GM19372 (cell line): ENCODE measurements around the gene FIGNL2.

Source experiments
- ATAC-seq: cut with Tn5 transposase; IDR thresholded peaks from one replicate; pipeline ENCODE4 v1.9.1; 2021; ENCODE audit warnings: mild to moderate bottlenecking, low read depth, moderate library complexity; ENCODE audit not compliant: unreplicated experiment

The FIGNL2 gene

GRCh38 chr12:51860986-51861385, 12.5 kb upstream of the FIGNL2 start:
- no peak for ATAC-seq

GRCh38 chr12:51855586-51856428, 7.3 kb upstream of the FIGNL2 start:
- ATAC-seq: no peak

- no peak for ATAC-seq
These were observed 4.1 kb upstream of the FIGNL2 start for GRCh38 chr12:51852404-51853137.

- no peak for ATAC-seq
These were observed 3.1 kb upstream of the FIGNL2 start for GRCh38 chr12:51851413-51852124.

- no peak for ATAC-seq
These were observed 2.4 kb upstream of the FIGNL2 start for GRCh38 chr12:51850965-51851299.

DNA sequence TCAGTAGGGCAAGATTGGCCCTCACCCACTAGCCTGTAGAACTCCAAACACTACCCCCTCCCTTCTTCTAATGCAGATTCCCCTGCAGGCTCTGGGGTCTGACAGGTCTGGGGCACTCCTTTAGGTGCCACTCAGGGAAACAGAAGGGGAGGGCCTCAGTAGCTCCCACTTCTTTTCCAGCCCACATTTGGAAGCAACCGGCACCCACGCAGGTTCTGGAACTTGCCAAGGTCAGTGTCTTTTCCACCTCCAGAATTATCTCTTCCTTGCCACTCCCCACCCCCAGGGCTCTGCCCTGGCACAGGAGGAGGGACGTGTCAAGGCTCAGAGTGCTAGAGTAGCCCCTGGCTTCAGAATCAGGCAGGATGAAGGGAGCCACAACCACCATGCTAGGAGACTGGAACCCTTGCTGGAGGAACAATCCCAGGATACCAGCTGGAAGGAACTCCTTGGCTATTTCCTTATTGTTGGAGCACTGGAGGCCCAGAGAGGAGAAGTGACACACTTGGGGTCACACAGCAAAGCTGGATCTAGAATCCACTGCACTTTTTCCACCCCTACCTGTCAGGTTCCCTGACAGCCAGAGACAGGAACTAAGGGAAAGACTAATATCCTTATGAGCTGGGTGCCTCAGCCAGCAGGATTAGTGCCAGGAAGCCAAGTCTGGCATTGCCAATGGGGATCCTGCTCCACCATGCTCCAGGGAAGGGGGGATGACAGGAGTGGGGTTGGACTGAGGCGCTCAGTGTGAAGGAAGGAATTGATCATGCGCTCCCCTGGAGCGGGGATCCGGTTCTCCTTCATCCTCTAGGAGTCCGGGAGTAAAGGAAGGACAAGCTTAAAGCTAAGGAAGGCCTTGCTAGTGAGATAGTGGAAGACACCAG, 1.8 kb upstream of the FIGNL2 start:
- ATAC-seq: no peak

GRCh38 chr12:51848841-51849735, 570 bp upstream of the FIGNL2 start:
- ATAC-seq: no peak

DNA sequence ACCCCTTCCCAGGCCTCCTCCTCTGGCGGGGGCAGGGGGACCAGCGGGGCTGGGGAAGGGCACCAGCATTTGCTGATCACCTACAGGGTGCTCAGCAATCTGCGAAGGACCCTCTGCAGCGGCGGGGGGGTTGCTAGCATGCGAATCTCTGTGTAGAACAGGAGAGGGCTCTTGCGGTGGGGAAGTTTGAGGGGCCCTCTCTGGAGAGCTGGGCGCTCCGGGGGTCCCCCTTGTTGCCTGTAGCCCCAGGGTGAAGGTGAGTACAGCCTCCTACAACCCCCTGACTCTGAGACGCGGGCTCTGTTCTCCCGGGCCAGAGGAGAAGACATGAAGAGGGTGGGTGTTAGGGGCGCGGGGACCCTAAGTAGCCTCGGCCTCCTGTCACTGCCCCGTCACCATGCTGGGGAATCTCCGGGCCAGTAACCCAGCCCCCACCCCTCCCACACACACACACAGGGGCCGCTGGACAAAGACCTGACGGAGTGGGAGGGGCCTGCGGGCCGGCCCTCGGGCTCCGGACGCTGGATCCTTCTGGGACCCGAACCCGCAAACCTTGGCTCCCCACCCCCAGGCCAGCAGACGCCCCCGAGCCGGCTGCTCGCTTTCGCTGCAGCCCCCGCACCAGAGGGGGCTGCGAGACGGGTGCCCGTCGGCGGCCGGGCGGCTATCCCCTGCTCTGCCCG, 734 bp downstream of the FIGNL2 start:
- no peak for ATAC-seq

- no peak for ATAC-seq
These were observed 1.4 kb downstream of the FIGNL2 start for GRCh38 chr12:51846911-51847642.

GRCh38 chr12:51846271-51846691, 2.2 kb downstream of the FIGNL2 start:
- no peak for ATAC-seq

DNA sequence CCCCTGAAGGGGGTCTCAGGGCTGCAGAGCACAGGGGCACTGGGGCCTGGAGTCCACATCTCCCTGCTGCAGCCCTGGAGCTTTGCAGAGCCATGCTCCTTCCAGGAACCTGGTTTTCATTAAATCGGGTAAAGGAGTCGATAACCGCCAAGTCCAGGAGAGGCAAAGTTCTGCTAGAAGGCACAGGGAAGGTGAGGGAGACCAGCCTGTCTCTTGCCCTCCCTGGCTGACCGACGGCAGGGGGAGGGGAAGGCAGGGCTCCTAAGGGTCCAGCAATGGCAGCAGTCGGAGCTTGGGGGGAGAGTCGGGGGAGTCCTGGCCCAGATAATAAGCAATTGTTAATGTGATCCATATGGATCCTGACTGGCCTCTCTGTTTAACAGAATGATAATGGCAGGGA, 3.0 kb downstream of the FIGNL2 start:
- no peak for ATAC-seq

- ATAC-seq: no peak
These were observed 3.7 kb downstream of the FIGNL2 start for GRCh38 chr12:51844854-51845253.

DNA sequence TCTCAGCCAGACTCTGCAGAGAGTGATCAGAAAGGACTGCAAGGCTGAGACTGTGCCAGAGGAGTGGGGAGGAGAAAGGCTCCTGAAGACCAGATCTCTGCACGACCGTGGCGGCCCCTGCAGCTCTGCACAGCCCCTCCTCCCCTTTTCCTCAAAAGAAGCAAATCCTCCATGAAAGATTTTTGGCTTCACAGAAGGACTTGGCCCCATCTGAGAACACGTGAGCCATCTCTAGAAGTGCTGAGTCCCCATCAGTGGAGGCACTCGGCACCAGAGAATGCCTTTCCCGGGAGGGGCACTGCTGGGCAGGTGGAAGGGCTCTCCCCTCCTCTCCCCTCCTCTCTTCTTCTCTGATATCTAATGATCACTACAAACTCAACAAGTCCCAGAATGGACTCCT, 6.8 kb downstream of the FIGNL2 start:
- no peak for ATAC-seq

- no peak for ATAC-seq
These were observed 7.6 kb downstream of the FIGNL2 start for GRCh38 chr12:51840966-51841365.

- no peak for ATAC-seq
These were observed 9.1 kb downstream of the FIGNL2 start for GRCh38 chr12:51839310-51839947.

DNA sequence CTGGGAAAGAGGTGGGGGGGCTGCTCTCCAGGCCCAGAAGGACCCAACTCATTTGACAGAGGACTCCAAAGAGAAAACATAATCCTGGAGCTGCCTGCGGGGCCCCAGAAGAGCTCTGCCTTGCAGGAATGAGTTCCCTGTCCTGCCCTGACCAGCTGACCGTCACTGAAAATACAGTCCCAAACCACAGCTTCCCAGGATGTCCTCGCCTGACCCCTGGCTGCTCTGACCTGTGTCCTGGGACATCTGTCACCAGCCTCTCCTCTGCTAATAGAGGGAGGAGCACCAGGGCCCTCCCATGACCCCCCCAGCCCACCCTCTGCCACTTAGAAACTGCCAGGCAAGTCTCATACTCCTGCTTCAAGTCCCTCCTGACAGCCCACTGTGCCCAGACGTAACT, 9.8 kb downstream of the FIGNL2 start:
- ATAC-seq: no peak

- ATAC-seq: no peak
These were observed 10.5 kb downstream of the FIGNL2 start for GRCh38 chr12:51838036-51838435.

DNA sequence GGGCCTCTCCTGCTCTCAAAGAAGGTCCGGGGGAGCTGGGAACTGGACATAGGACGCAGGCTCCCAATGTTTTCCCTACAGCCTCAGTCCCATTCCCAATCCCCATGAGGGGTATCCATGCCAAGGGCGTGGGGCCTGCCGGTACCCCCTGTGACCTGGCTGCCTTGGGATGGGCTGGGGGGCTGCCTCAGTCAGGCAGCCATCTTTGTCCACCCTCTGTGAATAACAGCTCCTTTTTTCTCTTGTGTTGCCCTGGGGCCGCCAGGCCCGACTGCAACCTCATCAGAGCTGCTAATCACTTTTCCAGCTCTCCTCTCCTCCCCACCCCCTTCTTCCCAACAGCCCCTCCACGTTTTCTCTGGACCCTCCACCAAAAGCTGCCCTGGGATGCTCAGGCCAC, 11.2 kb downstream of the FIGNL2 start:
- no peak for ATAC-seq
